Upper lobe of left lung (tissue), 4 donors: ENCODE measurements around the gene HOXC11.

Experiments used
- POLR2A ChIP-seq, 4 donors: fragments of 450-650 bp; IDR thresholded peaks; one replicate each; pipeline ENCODE4 v1.5.1; 2016 to 2017; ENCODE audit warnings: antibody characterized with exemption in 4 of 4, mild to moderate bottlenecking in 2 of 4
- TF ChIP-seq, protein P1 (sequence below), 6 experiments: fragments of 450-650 bp in 4 of 6; fragments of 200-600 bp in 2 of 6; sonication (generic) in 2 of 6; IDR thresholded peaks; one replicate each; pipeline ENCODE4 v1.5.1; 2016 to 2019; ENCODE audit warnings: antibody characterized with exemption in 6 of 6

- TF ChIP-seq, protein P1, sequence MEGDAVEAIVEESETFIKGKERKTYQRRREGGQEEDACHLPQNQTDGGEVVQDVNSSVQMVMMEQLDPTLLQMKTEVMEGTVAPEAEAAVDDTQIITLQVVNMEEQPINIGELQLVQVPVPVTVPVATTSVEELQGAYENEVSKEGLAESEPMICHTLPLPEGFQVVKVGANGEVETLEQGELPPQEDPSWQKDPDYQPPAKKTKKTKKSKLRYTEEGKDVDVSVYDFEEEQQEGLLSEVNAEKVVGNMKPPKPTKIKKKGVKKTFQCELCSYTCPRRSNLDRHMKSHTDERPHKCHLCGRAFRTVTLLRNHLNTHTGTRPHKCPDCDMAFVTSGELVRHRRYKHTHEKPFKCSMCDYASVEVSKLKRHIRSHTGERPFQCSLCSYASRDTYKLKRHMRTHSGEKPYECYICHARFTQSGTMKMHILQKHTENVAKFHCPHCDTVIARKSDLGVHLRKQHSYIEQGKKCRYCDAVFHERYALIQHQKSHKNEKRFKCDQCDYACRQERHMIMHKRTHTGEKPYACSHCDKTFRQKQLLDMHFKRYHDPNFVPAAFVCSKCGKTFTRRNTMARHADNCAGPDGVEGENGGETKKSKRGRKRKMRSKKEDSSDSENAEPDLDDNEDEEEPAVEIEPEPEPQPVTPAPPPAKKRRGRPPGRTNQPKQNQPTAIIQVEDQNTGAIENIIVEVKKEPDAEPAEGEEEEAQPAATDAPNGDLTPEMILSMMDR (IDR thresholded peaks at IDR 0.05): no peak
- no peak for TF ChIP-seq POLR2A (IDR thresholded peaks at IDR 0.05)
These were observed 19.8 kb upstream of the HOXC11 start for GRCh38 chr12:53952871-53953734.
